Activated CD4-positive, alpha-beta T cell treated with anti-CD3 and anti-CD28 coated beads for 24 hours (primary cell): ENCODE measurements around the gene WFIKKN2.

Source experiments
- DNase-seq, 2 donors: peaks; one replicate each; pipeline ENCODE4 v3.0.0-alpha.2; 2020; ENCODE audit warnings: low read depth in 2 of 2

Gene WFIKKN2

DNA sequence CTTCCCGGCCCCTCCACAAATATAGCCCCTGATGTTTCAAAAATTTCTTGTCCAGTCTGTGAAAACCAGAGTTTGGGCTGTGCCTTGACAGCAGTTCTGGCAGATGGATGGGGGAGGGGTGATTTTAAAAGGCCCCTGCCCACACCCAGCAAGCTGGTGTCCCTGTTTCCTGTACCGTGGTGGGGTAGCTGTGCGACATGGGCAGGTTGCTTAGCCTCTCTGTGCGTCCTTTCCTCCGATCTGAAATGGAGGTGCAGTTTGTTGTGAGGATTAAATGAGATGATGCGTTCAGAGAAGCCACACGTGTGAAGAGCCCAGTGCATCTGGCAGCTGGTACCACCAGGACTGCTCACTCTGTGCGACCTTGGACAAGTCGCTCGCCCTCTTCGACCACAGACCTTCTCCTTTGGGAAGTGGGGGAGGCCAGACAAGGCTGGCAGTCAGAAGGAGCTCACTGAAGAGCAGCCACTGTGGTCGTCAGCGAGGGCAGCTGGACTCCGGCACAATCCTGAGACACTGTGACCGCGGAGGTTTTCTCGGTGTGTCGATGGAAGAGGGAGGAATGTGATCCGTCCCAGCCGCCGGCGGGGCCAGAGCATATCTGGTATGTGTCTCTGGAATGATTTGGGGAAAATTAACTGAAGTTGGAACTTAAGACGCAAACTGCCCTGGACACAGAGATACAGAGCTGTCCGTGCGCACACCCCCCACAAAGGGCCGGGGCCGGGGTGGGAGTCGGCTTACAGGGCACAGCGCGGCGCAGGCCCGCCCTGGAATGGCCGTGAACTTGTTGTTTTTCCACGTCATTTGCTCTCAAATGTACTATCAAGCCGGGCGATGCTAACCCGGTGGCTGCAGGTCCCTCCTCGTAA lies 721 bp upstream of the WFIKKN2 start:
- no peak for DNase-seq

GRCh38 chr17:50836826-50837225 lies 1.4 kb downstream of the WFIKKN2 start:
- no peak for DNase-seq

GRCh38 chr17:50837286-50837979 lies 2.0 kb downstream of the WFIKKN2 start:
- DNase-seq, result no peak

DNA sequence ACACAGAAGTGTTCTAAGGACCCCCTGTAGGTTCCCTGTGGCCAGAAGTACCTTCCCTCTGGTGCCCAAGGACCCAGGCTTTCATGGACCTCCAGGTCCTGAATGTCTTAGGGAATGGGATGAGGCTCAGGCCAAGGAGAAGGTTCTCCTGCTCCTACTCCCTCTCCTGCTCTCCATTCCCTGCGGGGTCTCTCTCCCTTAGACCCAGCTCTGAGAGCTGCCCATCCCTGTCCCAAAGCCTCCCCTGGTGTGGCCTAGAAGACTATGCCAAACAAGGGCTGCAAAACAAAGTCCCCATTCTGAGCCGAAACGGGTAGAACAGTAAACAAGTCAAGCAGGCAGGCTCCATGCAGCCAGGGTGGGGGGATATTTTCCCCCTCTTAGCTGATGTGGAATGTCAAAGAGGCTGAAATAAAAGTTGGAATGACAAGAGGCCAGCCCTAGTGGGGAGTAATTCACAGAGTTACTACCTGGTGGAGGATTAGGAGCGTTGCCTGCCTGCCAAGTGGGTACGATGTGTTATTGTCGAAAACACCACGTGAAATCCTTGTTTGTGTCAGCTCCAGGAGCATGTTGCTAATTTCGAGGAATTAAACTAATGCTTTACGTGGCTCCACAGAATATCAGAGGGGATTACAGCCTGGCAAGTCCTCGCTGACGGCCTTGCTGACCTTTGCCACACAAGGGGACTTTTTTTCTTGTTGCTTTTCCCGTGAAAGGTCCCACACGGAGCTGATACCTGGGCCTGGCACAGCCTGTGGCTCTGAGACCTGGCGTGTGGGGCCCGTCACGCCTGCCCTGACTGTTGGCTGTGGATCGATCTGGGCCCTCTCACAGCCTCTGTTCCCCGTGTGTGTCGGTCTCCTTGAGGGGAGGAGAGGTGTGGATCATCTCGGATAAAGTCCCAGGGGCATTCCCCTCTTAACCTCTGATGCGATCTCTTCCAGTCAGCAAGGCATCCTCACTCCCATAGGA lies 2.9 kb downstream of the WFIKKN2 start:
- no peak for DNase-seq

DNA sequence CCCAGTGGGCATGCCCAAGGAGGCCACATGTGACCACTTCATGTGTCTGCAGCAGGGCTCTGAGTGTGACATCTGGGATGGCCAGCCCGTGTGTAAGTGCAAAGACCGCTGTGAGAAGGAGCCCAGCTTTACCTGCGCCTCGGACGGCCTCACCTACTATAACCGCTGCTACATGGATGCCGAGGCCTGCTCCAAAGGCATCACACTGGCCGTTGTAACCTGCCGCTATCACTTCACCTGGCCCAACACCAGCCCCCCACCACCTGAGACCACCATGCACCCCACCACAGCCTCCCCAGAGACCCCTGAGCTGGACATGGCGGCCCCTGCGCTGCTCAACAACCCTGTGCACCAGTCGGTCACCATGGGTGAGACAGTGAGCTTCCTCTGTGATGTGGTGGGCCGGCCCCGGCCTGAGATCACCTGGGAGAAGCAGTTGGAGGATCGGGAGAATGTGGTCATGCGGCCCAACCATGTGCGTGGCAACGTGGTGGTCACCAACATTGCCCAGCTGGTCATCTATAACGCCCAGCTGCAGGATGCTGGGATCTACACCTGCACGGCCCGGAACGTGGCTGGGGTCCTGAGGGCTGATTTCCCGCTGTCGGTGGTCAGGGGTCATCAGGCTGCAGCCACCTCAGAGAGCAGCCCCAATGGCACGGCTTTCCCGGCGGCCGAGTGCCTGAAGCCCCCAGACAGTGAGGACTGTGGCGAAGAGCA lies 4.4 kb downstream of the WFIKKN2 start:
- no peak for DNase-seq

GRCh38 chr17:50840311-50840851 lies 5.0 kb downstream of the WFIKKN2 start:
- no peak for DNase-seq

GRCh38 chr17:50841277-50841948 lies 6.0 kb downstream of the WFIKKN2 start:
- DNase-seq, result no peak

DNA sequence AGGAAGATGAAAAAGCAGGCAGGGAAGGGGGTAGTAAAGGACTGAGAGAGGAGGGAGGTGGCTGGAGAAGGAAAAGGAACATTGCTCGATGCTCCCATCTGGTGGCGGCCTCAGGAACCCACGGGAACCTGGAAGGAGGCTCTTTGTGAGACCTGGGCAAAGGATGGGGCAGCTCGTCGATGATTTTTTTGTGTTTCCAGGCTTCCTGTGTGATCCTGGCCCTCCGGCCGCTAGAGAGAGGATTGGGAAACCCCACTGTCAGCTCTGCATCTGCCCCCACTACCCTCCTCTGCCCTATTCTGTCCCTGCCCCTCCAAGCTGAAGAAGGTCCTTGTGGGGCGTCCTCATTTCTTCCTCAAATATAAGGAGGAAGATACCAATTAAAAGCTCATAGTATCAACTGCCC lies 6.6 kb downstream of the WFIKKN2 start:
- DNase-seq, result peak in 1 of 2 donors; percentile 52

- no peak for DNase-seq
These were observed 7.2 kb downstream of the WFIKKN2 start for GRCh38 chr17:50842506-50843149.

DNA sequence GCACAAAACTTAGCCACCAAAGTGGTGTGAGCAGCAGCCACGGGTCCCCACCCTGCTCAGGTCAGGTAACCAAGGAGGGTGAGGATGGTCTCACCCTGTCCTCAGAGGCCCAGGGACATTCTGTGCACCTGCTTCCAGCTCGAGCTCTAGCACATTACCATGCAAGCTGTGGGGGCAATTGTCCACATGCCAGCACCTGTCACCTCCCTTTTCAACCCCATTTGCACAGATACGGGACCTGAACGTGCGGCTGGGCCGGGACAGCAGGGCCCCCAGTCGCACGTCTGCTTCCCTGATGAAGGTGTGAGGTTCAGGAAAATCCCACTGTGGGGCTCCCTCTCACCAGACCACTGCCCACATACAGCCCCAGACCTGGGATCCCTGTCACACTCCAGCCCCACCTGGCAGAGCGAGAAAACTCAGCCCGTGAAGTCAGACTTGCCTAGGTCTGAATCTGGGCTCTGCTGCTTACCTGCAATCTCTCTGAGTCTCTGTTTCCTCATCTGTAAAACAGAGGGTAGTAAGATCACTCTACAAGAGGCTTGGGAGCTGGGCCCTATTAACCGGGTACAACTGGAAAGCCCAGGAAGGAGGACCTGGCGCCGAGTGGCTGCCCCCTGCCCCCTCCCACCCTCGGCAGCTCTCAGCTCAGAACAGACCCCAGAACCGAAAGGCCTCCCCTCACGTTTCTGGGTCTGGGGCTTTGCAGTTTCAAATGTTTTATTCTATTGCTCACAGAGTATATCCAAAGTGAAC lies 7.9 kb downstream of the WFIKKN2 start:
- no peak for DNase-seq

DNA sequence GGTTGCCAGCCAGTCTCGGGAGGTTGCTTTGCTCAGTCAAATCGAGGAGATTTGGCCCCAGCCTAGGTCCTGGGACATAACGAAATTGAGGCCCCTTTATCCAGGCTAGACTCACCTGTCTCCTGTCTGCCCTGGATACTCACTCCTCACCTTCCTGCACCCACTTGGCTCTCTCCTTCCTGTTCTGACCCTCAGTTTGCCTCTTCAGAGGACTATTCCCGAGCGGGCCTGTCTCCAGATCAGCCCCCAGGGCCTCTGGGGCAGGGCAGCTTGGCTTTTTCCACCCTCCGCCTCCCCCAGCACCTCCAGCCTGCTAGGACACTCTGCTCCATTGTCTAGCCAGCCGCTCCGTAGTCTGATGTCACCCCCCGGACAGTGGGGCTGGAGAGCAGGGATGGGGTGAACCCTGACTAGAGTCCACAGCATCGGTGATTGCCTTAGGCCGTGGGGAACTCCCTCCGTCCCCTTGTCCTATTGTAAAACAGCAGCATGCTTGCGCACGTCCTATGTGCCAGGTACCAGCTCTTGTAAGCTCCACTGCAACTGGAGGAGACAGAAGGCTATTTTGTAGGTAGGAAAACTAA lies 8.8 kb downstream of the WFIKKN2 start:
- DNase-seq, result no peak

DNA sequence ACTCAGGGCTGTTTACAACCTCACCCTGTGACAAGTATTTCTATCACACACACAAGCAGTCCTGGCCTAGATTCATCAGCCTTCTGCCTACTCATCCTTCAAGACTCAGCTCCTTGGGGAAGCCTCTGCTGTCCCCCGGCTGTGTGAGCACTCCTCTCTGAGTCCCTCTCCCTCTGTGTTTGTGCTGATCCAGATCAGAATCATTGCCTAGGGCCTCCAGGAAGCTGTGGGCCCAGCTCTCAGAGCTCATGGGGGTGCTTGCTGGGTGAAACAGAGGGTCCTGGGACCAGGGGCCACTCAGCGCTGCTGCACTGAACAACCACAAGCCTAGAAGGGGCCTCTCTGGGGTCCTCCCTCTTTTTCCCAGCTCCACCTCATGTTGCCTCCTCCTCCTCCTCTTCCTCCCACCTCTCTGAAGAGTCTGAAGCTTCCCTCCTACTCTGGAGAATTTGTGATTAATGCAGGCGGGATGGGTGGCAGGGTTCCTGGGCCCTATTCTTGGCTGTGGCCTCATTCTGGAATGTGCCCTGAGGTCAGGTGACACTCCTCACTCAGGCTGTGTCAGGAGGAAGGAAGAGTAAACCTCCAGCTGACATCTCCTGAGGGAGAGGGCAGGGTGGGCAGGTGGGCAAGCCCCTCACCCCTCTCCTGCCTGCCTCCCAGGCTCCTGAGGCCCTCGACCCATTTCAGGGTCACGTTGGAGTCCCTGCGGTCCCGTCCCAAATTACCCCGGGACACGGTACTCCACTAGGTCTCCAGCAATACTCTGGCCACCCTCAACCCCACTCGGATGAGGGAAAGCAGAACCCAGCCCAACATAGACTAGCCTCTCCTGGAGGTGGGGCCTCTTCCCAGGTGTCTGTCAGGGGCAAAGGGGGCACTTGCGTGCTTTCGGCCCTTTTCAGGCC lies 10.1 kb downstream of the WFIKKN2 start:
- DNase-seq, result no peak

- no peak for DNase-seq
These were observed 12.2 kb downstream of the WFIKKN2 start for GRCh38 chr17:50847566-50847965.

DNA sequence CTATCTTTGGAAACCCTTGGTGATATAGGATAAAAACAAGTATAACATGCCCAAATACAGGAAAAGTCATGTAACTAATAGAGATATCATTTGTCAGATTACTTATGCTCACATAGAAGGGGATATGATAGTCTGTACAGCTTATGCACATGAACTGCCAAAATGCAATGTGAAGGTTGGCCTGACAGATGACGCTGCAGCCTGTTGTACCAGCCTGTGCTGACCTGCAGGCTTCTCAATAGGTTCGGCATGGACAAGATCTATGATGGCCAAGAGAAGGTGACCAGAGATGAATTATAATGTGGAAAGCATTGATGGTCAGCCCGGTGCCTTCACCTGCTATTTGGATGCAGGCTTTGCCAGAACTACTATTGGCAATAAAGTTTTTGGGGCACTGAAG lies 12.7 kb downstream of the WFIKKN2 start:
- DNase-seq, result no peak

DNA sequence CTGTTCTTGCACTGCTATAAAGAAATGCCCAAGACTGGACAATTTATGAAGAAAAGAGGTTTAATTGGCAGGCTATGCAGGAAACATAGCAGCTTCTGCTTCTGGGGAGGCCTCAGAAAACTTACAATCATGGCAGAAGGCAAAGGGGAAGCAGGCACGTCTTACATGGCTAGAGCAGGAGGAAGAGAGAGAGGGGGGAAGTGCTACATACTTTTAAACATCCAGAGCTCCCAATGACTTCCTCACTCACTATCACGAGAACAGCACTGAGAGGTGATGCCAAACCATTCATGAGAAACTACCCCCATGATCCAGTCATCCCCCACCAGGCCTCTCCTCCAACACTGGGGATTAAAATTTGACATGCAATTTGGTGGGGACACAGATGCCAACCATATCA lies 13.3 kb downstream of the WFIKKN2 start:
- no peak for DNase-seq

- no peak for DNase-seq
These were observed 15.3 kb downstream of the WFIKKN2 start for GRCh38 chr17:50850640-50851039.

DNA sequence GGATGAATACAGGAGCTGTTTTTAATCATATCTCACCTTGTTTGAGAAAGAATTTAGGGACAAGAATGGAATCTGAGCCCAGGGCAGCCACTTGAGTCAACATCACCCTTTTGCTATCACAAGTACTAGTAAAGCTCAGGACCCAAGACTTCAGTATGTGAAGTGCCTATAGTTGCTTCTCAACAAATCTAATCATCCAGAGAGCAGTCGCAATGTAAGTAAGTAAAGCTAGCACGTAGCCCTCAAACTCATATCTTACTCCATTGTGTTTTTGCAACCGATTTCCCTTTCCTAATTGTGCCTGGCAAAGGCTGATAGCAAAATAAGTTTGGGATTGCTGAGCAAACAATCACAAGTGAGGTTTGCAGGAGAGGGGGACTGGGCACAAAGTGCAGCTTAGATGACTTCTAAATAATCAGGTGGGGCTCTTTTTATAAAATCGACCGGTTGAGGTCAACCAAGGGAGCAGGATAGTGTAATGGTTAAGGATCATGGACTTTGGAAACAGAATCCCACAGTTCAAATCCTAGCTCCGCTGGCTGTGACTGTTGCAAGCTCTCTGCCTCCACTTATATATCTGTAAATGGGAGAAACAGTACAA lies 17.7 kb downstream of the WFIKKN2 start:
- DNase-seq, result no peak
